Right lobe of liver (tissue), 6 donors: Measurements from ENCODE around the gene FAM177A1. TPM values are rescaled to one million over a fixed set of nuclear protein-coding genes. Genes with fewer than 3 reads are reported as not detected.

Source experiments
- ATAC-seq, 4 donors: fragments of 200-7000 bp; cut with Tn5 transposase; one replicate each; pipeline ENCODE4 v1.9.1; 2020; ENCODE audit warnings: mild to moderate bottlenecking in 4 of 4, moderate library complexity in 4 of 4
- DNase-seq, 3 donors: peaks; one replicate each; pipeline ENCODE4 v3.0.0-alpha.2; 2020
- H3K27ac ChIP-seq, 3 donors: fragments of 200-600 bp; one replicate each; pipeline ENCODE4 v1.8.0; 2022
- H3K27me3 ChIP-seq, 2 donors: fragments of 200-600 bp; one replicate each; pipeline ENCODE4 v1.8.0; 2022
- H3K36me3 ChIP-seq, 4 donors: fragments of 200-600 bp; sonication (generic) in 1 of 4; one replicate each; pipeline versions ENCODE4 v1.5.1 to v1.8.0; 2017 to 2022; ENCODE audit warnings: control low read depth in 1 of 4
- H3K4me1 ChIP-seq, 4 donors: fragments of 200-600 bp; sonication (generic) in 1 of 4; one replicate each; pipeline versions ENCODE4 v1.5.1 to v1.8.0; 2017 to 2022; ENCODE audit warnings: control low read depth in 1 of 4
- H3K4me3 ChIP-seq, 3 donors: fragments of 200-600 bp; one replicate each; pipeline ENCODE4 v1.8.0; 2022
- H3K9me3 ChIP-seq, 4 donors: fragments of 200-600 bp; sonication (generic) in 1 of 4; one replicate each; pipeline versions ENCODE4 v1.5.1 to v1.8.0; 2017 to 2022; ENCODE audit warnings: control low read depth in 1 of 4
- POLR2A ChIP-seq: fragments of 450-650 bp; IDR thresholded peaks from one replicate; pipeline ENCODE4 v1.6.1; 2017; ENCODE audit warnings: antibody characterized with exemption, mild to moderate bottlenecking
- WGBS: methylation state at CpG from one replicate; pipeline ENCODE4 v1.1.6; 2018; ENCODE audit warnings: low coverage, low lambda C conversion rate; ENCODE audit not compliant: insufficient coverage; ENCODE audit errors: missing lambda C conversion rate; 5-methylcytosine and 5-hydroxymethylcytosine counted together
- intact Hi-C, 2 donors: fragments of 100-400 bp; cut with DNase I; formaldehyde crosslinking; loops; one replicate each; pipeline versions ENCODE4 v1.11.2 to v1.14.1; 2022
- total RNA-seq, 6 experiments: library from RNA; depleted of rRNA in 2 of 6; stranded (reverse); fragments of >200 nt in 2 of 6; fragmentation: NEBNext Ultra II Directional in 3 of 6; extraction: Animal tissue kit (Norgen Biotek cat#: 25700) in 3 of 6; gene quantifications; one replicate each; pipeline versions ENCODE4 v1.1.0 to v1.2.4, GENCODE V29; 2016 to 2023
- TF ChIP-seq, protein P1 (sequence below), 4 donors: fragments of 200-600 bp in 3 of 4; fragments of 450-650 bp in 1 of 4; IDR thresholded peaks; one replicate each; pipeline versions ENCODE4 v1.5.1 to v1.8.0; 2016 to 2022; ENCODE audit warnings: antibody characterized with exemption in 4 of 4, mild to moderate bottlenecking in 2 of 4
- donor health status: DM: no; HTN: yes; CAD: no.
- donor health status: DM: no; HTN: no; CAD: no.
- donor health status: DM: no; HTN: no; CAD: no.
- donor health status: DM: no; HTN: yes; CAD: no.
- donor health status: DM: no; HTN: yes; CAD: no.

Gene FAM177A1
- total RNA-seq, 6 experiments from 2014 or later, result 44.2 to 48.4 (median 47.2) TPM

DNA sequence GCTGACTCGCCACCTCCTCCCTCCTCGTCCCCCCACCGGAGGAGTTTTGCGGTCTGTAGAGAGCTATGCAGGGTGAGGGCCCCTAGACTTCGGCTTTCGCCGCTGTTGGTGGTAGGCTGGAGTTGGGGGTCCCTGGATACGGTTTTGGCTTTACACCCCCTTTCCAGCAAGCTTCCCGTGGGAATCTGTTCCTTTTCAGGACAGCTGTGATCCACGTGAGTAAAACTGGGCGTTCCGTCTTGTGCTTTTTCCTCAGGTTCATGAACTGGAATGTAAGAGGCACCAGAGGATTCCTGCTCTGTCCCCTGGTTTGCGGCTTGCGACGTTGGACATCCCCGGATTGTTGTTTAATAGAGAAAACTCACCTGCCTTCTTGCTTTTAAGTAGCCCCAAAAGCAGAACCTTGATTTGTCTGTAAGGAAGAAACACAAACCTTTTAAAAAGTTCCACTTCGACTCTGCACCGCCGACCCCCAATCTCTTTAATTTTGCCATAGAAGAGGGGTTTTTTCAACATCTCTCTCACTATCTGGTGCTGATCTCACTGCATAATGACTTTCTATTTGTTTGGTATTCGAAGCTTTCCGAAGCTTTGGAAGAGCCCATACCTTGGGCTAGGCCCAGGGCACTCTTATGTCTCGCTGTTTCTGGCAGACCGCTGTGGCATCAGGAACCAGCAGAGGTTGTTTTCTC is 76.8 kb downstream of the FAM177A1 start:
- no peaks in the 10 kb centered on the region for H3K36me3 ChIP-seq
- 4% methylated on average over 20 of the region's 23 CpGs for WGBS
- H3K27ac ChIP-seq, result peak overlapping the region; percentile 96 to 97 (median 97)
- no peak for DNase-seq
- H3K27me3 ChIP-seq, result no peaks in the 10 kb centered on the region
- peaks cover 0 to 20% (median 0%) of the 10 kb centered on the region in 4 donors for H3K4me1 ChIP-seq
- intact Hi-C loops, result loop anchor here in 1 of 2 donors (5.0 kb wide), 1 partner anchor 76 kb away; the partner anchor contains the start of gene FAM177A1
- ATAC-seq, result peak; percentile 7 to 40 (median 26)
- H3K9me3 ChIP-seq, result no peaks in the 10 kb centered on the region
- TF ChIP-seq POLR2A, result no peak
- TF ChIP-seq, protein P1, sequence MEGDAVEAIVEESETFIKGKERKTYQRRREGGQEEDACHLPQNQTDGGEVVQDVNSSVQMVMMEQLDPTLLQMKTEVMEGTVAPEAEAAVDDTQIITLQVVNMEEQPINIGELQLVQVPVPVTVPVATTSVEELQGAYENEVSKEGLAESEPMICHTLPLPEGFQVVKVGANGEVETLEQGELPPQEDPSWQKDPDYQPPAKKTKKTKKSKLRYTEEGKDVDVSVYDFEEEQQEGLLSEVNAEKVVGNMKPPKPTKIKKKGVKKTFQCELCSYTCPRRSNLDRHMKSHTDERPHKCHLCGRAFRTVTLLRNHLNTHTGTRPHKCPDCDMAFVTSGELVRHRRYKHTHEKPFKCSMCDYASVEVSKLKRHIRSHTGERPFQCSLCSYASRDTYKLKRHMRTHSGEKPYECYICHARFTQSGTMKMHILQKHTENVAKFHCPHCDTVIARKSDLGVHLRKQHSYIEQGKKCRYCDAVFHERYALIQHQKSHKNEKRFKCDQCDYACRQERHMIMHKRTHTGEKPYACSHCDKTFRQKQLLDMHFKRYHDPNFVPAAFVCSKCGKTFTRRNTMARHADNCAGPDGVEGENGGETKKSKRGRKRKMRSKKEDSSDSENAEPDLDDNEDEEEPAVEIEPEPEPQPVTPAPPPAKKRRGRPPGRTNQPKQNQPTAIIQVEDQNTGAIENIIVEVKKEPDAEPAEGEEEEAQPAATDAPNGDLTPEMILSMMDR (IDR thresholded peaks at IDR 0.05), result no peak
- H3K4me3 ChIP-seq, result peak overlapping the region; percentile 73 to 92 (median 87)

DNA sequence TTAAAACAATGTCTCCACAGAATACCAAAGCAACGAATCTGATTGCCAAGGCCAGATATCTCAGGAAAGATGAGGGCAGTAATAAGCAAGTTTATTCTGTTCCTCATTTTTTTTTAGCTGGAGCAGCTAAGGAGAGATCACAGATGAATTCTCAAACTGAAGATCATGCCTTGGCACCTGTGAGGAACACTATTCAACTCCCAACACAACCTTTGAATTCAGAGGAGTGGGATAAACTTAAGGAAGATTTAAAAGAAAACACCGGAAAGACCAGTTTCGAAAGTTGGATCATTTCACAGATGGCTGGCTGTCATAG is 77.3 kb downstream of the FAM177A1 start:
- TF ChIP-seq, protein P1 (IDR thresholded peaks at IDR 0.05), result no peak
- no peak for TF ChIP-seq POLR2A
- WGBS, result 40% methylated on average over 3 of the region's 3 CpGs
- Histone ChIP-seq H3K9me3 (no peaks in the 10 kb centered on the region), H3K4me3 (peak overlapping the region; percentile 73 to 92 (median 87)), H3K27me3 (no peaks in the 10 kb centered on the region), H3K36me3 (no peaks in the 10 kb centered on the region), H3K27ac (peak overlapping the region in 2 of 3 donors; percentile 97), H3K4me1 (peaks cover 0 to 20% (median 0%) of the 10 kb centered on the region in 4 donors)
- intact Hi-C loops, result loop anchor here in 1 of 2 donors (5.0 kb wide), 1 partner anchor 76 kb away; the partner anchor contains the start of gene FAM177A1
- DNase-seq (no peak), ATAC-seq (no peak)

DNA sequence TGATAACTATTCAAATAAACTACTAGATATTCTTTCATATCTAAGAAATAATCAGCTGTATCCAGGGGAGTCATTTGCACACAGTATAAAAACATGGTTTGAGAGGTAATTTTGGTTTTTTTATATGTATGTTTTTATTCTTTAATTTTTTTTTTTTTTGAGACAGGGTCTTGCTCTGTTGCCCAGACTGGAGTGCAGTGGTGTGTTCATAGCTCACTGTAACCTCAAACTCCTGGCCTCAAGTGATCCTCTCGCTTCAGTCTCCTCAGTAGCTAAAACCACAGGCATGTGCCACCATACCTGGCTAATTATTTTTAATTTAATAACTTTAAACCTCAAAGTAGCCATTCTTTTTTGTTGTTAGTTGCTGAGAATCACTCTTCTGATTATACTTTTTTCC is 78.1 kb downstream of the FAM177A1 start:
- WGBS, result 78% methylated on average over 1 of the region's 1 CpG
- H3K27ac ChIP-seq, result no peak overlapping the region
- DNase-seq (no peak), ATAC-seq (no peak)
- TF ChIP-seq, protein P1 (IDR thresholded peaks at IDR 0.05), result no peak
- TF ChIP-seq POLR2A, result no peak
- intact Hi-C loops, result loop anchor here in 1 of 2 donors (5.0 kb wide), 1 partner anchor 77 kb away; the partner anchor contains the start of gene FAM177A1
- H3K36me3 ChIP-seq, result no peaks in the 10 kb centered on the region
- peaks cover 0 to 20% (median 0%) of the 10 kb centered on the region in 4 donors for H3K4me1 ChIP-seq
- H3K9me3 ChIP-seq, result no peaks in the 10 kb centered on the region
- no peak overlapping the region for H3K4me3 ChIP-seq
- H3K27me3 ChIP-seq, result no peaks in the 10 kb centered on the region

Other genes starting within 250 kb of the FAM177A1 start
- 10 to 100 TPM in 5 of 6 experiments, 1 to 10 TPM in 1; 6.6 to 19.4 (median 14.3) TPM for gene BAZ1A, start 170.9 kb upstream of the FAM177A1 start, total RNA-seq
- gene SRP54, start 63.3 kb upstream of the FAM177A1 start, total RNA-seq, result 10 to 100 TPM; 35.1 to 46.7 (median 41.0) TPM
- gene PPP2R3C, start 75.7 kb downstream of the FAM177A1 start, total RNA-seq, result 10 to 100 TPM in 2 of 6 experiments, 1 to 10 TPM in 4; 6.8 to 15.6 (median 9.4) TPM
- 10 to 100 TPM; 15.2 to 22.2 (median 19.7) TPM for gene PRORP, start 76.3 kb downstream of the FAM177A1 start, total RNA-seq
- 100 to 1,000 TPM in 1 of 6 experiments, 10 to 100 TPM in 5; 66.9 to 122 (median 81.1) TPM for gene PSMA6, start 246.1 kb downstream of the FAM177A1 start, total RNA-seq